ENCODE results near the gene SPTBN4.
A peak's percentile ranks its signal among the peaks of the same experiment; 100 is the strongest.

Gene SPTBN4

GRCh38 chr19:40607311-40608239 is 140.8 kb downstream of the SPTBN4 start:
- DNase-seq: no peak

- no peak for DNase-seq
Measured at GRCh38 chr19:40608240-40608621, 141.4 kb downstream of the SPTBN4 start.

- no peak for DNase-seq
Measured at GRCh38 chr19:40608957-40609356, 142.2 kb downstream of the SPTBN4 start.

- no peak for DNase-seq
Measured at GRCh38 chr19:40609561-40610395, 143.0 kb downstream of the SPTBN4 start.

GRCh38 chr19:40610396-40611064 is 143.7 kb downstream of the SPTBN4 start:
- DNase-seq: no peak

GRCh38 chr19:40611096-40611495 is 144.3 kb downstream of the SPTBN4 start:
- DNase-seq: no peak

- no peak for DNase-seq
Measured at GRCh38 chr19:40611900-40612698, 145.3 kb downstream of the SPTBN4 start.

GRCh38 chr19:40612831-40613689 is 146.3 kb downstream of the SPTBN4 start:
- no peak for DNase-seq

- DNase-seq: peak; percentile 39
Measured at GRCh38 chr19:40613690-40614621, 147.2 kb downstream of the SPTBN4 start.

GRCh38 chr19:40614622-40615411 is 148.0 kb downstream of the SPTBN4 start:
- DNase-seq: no peak

GRCh38 chr19:40616178-40616577 is 149.4 kb downstream of the SPTBN4 start:
- no peak for DNase-seq

GRCh38 chr19:40616941-40617340 is 150.1 kb downstream of the SPTBN4 start:
- no peak for DNase-seq

GRCh38 chr19:40617961-40618360 is 151.2 kb downstream of the SPTBN4 start:
- no peak for DNase-seq

- no peak for DNase-seq
Measured at GRCh38 chr19:40619333-40620160, 152.7 kb downstream of the SPTBN4 start.

GRCh38 chr19:40620161-40620485 is 153.3 kb downstream of the SPTBN4 start:
- DNase-seq: no peak

- DNase-seq: no peak
Measured at GRCh38 chr19:40621283-40621682, 154.5 kb downstream of the SPTBN4 start.

GRCh38 chr19:40621966-40622772 is 155.4 kb downstream of the SPTBN4 start:
- no peak for DNase-seq

GRCh38 chr19:40622773-40623075 is 155.9 kb downstream of the SPTBN4 start:
- DNase-seq: no peak
